Spleen (tissue), 7 donors: ENCODE results near the gene DDX11.
"Not testable (repeated sequence)": the region's sequence is repeated elsewhere in the genome, so short reads cannot be mapped to it uniquely, and the experiment has no call there.

Source experiments
- POLR2A ChIP-seq, 3 donors: fragments of 450-650 bp; IDR thresholded peaks; one replicate each; pipeline ENCODE4 v1.5.1; 2017; ENCODE audit warnings: antibody characterized with exemption in 3 of 3, mild to moderate bottlenecking in 1 of 3
- POLR2AphosphoS5 ChIP-seq, 3 donors: sonication (generic); formaldehyde crosslinking; IDR thresholded peaks; one replicate each; pipeline ENCODE4 v1.5.1; 2017; ENCODE audit warnings: antibody characterized with exemption in 3 of 3
- TF ChIP-seq, protein P1 (sequence below), 11 experiments: fragments of 200-600 bp in 7 of 11; fragments of 450-650 bp in 4 of 11; sonication (generic) in 4 of 11; IDR thresholded peaks in 8 of 11; conservative IDR thresholded peaks in 3 of 11; 1 replicate in 7 of 11; 2 replicates in 4 of 11; pipeline versions ENCODE4 v1.4.0 to v1.8.0; 2016 to 2021; ENCODE audit warnings: antibody characterized with exemption in 11 of 11, inconsistent platforms in 4 of 11, mild to moderate bottlenecking in 1 of 11
- donor health status: DM: no; HTN: no; CAD: no; lungs with moderate emphysema.
- donor health status: DM: no; HTN: no; CAD: no.
- donor health status: DM: no; HTN: no; CAD: no.

- not testable (repeated sequence) for TF ChIP-seq POLR2A, POLR2AphosphoS5 (IDR thresholded peaks at IDR 0.05)
- TF ChIP-seq, protein P1, sequence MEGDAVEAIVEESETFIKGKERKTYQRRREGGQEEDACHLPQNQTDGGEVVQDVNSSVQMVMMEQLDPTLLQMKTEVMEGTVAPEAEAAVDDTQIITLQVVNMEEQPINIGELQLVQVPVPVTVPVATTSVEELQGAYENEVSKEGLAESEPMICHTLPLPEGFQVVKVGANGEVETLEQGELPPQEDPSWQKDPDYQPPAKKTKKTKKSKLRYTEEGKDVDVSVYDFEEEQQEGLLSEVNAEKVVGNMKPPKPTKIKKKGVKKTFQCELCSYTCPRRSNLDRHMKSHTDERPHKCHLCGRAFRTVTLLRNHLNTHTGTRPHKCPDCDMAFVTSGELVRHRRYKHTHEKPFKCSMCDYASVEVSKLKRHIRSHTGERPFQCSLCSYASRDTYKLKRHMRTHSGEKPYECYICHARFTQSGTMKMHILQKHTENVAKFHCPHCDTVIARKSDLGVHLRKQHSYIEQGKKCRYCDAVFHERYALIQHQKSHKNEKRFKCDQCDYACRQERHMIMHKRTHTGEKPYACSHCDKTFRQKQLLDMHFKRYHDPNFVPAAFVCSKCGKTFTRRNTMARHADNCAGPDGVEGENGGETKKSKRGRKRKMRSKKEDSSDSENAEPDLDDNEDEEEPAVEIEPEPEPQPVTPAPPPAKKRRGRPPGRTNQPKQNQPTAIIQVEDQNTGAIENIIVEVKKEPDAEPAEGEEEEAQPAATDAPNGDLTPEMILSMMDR (IDR thresholded peaks at IDR 0.05 in 8 of 11, conservative IDR thresholded peaks at IDR 0.05 in 3 of 11): not testable (repeated sequence)
These were observed 53.7 kb downstream of the DDX11 start for GRCh38 chr12:31127209-31127848.
